HepG2 (cell line): ENCODE data around the gene SLBP. TPM values are rescaled to one million over a fixed set of nuclear protein-coding genes. Genes with fewer than 3 reads are reported as not detected.
A peak's percentile ranks its signal among the peaks of the same experiment; 100 is the strongest.

Experiments used
- ATAC-seq: fragments of 200-7000 bp; cut with Tn5 transposase; 3 replicates; pipeline ENCODE4 v1.9.1; 2020; ENCODE audit warnings: mild to moderate bottlenecking, moderate library complexity
- BruUV-seq: library from RNA; stranded (reverse); fragments of 400-500 nt; replicated peaks from 2 replicates; lab custom pipeline; 2021; lab: Mats Ljungman, UMichigan
- CTCF ChIA-PET: fragments of 300-600 bp; formaldehyde crosslinking; extraction: SDS; loops from one replicate; lab custom pipeline; 2021; ENCODE audit warnings: low total read pairs, inconsistent platforms, low intra/inter-chr PET ratio; lab: Yijun Ruan, JAX
- POLR2A ChIA-PET: fragments of 350-600 bp; sonication (Branson Sonifier 250); formaldehyde crosslinking; loops from one replicate; lab custom pipeline; 2020; ENCODE audit warnings: antibody characterized with exemption, inconsistent platforms; lab: Yijun Ruan, JAX
- DNase-seq: peaks from one replicate; pipeline ENCODE4 v3.0.0-alpha.2; 2015; ENCODE audit warnings: low spot score
- FAIRE-seq: peaks from 3 replicates; lab custom pipeline; 2011; peaks lifted over from hg19 to GRCh38; lab: Jason Lieb, UNC
- H2AFZ ChIP-seq: one replicate; pipeline ENCODE4 v1.6.1; 2011; ENCODE audit warnings: low read length, inconsistent platforms
- H3K27ac ChIP-seq: fragments of 300-600 bp; 3 replicates; pipeline ENCODE4 v1.8.0; 2011; ENCODE audit warnings: mixed run types, mild to moderate bottlenecking, mixed read lengths, low read length, inconsistent platforms; ENCODE audit not compliant: insufficient read depth; ENCODE audit errors: extremely low read length
- H3K27me3 ChIP-seq, 2 experiments: fragments of 200-600 bp in 1 of 2; 2 replicates in 1 of 2; 3 replicates in 1 of 2; pipeline versions ENCODE4 v1.6.0 to v1.8.0; 2011; ENCODE audit warnings: low read length in 2 of 2, mild to moderate bottlenecking in 2 of 2, moderate library complexity in 2 of 2, inconsistent platforms in 1 of 2; ENCODE audit not compliant: insufficient read depth in 2 of 2, control insufficient read depth in 1 of 2
- H3K36me3 ChIP-seq, 2 experiments: fragments of 200-600 bp in 1 of 2; replicated peaks in 1 of 2; 2 replicates in 1 of 2; 3 replicates in 1 of 2; pipeline versions ENCODE4 v1.5.1 to v1.8.0; 2011; ENCODE audit warnings: low read length in 2 of 2, inconsistent platforms in 1 of 2; ENCODE audit not compliant: insufficient read depth in 2 of 2, control insufficient read depth in 1 of 2
- H3K4me1 ChIP-seq: 2 replicates; pipeline ENCODE4 v1.5.1; 2012; ENCODE audit warnings: low read length, inconsistent platforms; ENCODE audit not compliant: insufficient read depth
- H3K4me2 ChIP-seq: 2 replicates; pipeline ENCODE4 v1.6.0; 2011; ENCODE audit warnings: low read depth, low read length, inconsistent platforms
- H3K4me3 ChIP-seq, 3 experiments: fragments of 200-600 bp in 1 of 3; sonication (generic), shearing (Covaris generic) in 1 of 3; replicated peaks in 1 of 3; 2 replicates each; pipeline ENCODE4 v1.5.1; 2011 to 2016; ENCODE audit warnings: low read length in 3 of 3, inconsistent platforms in 2 of 3, low read depth in 2 of 3, mild to moderate bottlenecking in 2 of 3, control low read depth in 1 of 3, mixed read lengths in 1 of 3; ENCODE audit not compliant: insufficient read depth in 1 of 3
- H3K79me2 ChIP-seq: one replicate; pipeline ENCODE4 v1.6.1; 2011; ENCODE audit warnings: low read length, inconsistent platforms; ENCODE audit not compliant: insufficient read depth
- H3K9ac ChIP-seq: 2 replicates; pipeline ENCODE4 v1.6.0; 2011; ENCODE audit warnings: mild to moderate bottlenecking, low read depth, low read length, inconsistent platforms; ENCODE audit not compliant: insufficient read depth
- H3K9me3 ChIP-seq: 2 replicates; pipeline ENCODE4 v1.5.1; 2012; ENCODE audit warnings: mild to moderate bottlenecking, low read length
- H4K20me1 ChIP-seq: 2 replicates; pipeline ENCODE4 v1.6.0; 2011; ENCODE audit warnings: inconsistent platforms, mild to moderate bottlenecking, low read length, moderate library complexity; ENCODE audit not compliant: insufficient read depth
- AGO1 ChIP-seq: fragments of 200-400 bp; formaldehyde crosslinking; IDR thresholded peaks from 2 replicates; pipeline ENCODE4 v1.6.1; 2017; ENCODE audit warnings: mild to moderate bottlenecking, low read depth, low read length, moderate library complexity; ENCODE audit not compliant: poor library complexity, severe bottlenecking
- ARNTL ChIP-seq: sonication (generic); formaldehyde crosslinking; IDR thresholded peaks from 2 replicates; pipeline ENCODE4 v1.4.0; 2020; ENCODE audit warnings: mild to moderate bottlenecking, missing genetic modification reagents
- ATF7-NPFF ChIP-seq: sonication (generic); formaldehyde crosslinking; IDR thresholded peaks from 2 replicates; pipeline ENCODE4 v1.8.1; 2023; ENCODE audit warnings: mild to moderate bottlenecking, low read depth, missing genetic modification reagents, moderate library complexity
- ATM ChIP-seq: fragments of 450-650 bp; IDR thresholded peaks from 2 replicates; pipeline ENCODE4 v1.7.1; 2017; ENCODE audit warnings: mild to moderate bottlenecking, borderline replicate concordance
- CENPT ChIP-seq: sonication (generic); formaldehyde crosslinking; IDR thresholded peaks from 2 replicates; pipeline ENCODE4 v1.8.0; 2022; ENCODE audit warnings: low read depth, mild to moderate bottlenecking, moderate library complexity, missing genetic modification reagents
- PAX8 ChIP-seq: sonication (generic); formaldehyde crosslinking; IDR thresholded peaks from 2 replicates; pipeline ENCODE4 v1.8.0; 2022; ENCODE audit warnings: mild to moderate bottlenecking, missing genetic modification reagents, borderline replicate concordance
- PHF5A ChIP-seq: IDR thresholded peaks from one replicate; pipeline ENCODE4 v1.6.1; 2018; ENCODE audit warnings: low read depth, missing genetic modification reagents; ENCODE audit not compliant: unreplicated experiment
- POLR2A ChIP-seq, 2 experiments: IDR thresholded peaks; 2 replicates each; pipeline ENCODE4 v1.6.1; 2011; ENCODE audit warnings: low read depth in 2 of 2, low read length in 2 of 2, mild to moderate bottlenecking in 1 of 2, moderate library complexity in 1 of 2; ENCODE audit not compliant: insufficient read depth in 1 of 2
- PRPF4 ChIP-seq: fragments of 200-400 bp; formaldehyde crosslinking; IDR thresholded peaks from 2 replicates; pipeline ENCODE4 v1.6.1; 2016; ENCODE audit warnings: low read length, low read depth; ENCODE audit not compliant: poor library complexity, severe bottlenecking
- RBFOX2 ChIP-seq: fragments of 200-400 bp; formaldehyde crosslinking; IDR thresholded peaks from 2 replicates; pipeline ENCODE4 v1.6.1; 2017; ENCODE audit warnings: low read depth, mild to moderate bottlenecking, low read length
- SP1 ChIP-seq, 2 experiments: fragments of 450-650 bp in 1 of 2; sonication (generic) in 1 of 2; formaldehyde crosslinking in 1 of 2; IDR thresholded peaks; 2 replicates each; pipeline versions ENCODE4 v1.4.0 to v1.6.1; 2016 to 2020; ENCODE audit warnings: missing genetic modification reagents in 1 of 2
- ZBTB38 ChIP-seq: sonication (generic); formaldehyde crosslinking; IDR thresholded peaks from 2 replicates; pipeline ENCODE4 v1.5.1; 2020; ENCODE audit warnings: mild to moderate bottlenecking, missing genetic modification reagents
- ZBTB4 ChIP-seq: sonication (generic); formaldehyde crosslinking; IDR thresholded peaks from 2 replicates; pipeline ENCODE4 v1.4.0; 2020; ENCODE audit warnings: missing genetic modification reagents, mild to moderate bottlenecking, borderline replicate concordance
- ZNF768 ChIP-seq: sonication (generic); formaldehyde crosslinking; IDR thresholded peaks from 2 replicates; pipeline ENCODE4 v1.4.0; 2020; ENCODE audit warnings: missing genetic modification reagents
- WGBS: methylation state at CpG from one replicate; pipeline ENCODE4 v1.1.6; 2017; ENCODE audit warnings: low lambda C conversion rate; 5-methylcytosine and 5-hydroxymethylcytosine counted together
- in situ Hi-C: cut with HindIII; loops from 2 replicates; pipeline ENCODE4 v1.10.0; 2017; ENCODE audit warnings: low pct_unique_long_range_greater_than_20kb; ENCODE audit not compliant: extremely low pct_ligation_motif_present
- intact Hi-C: fragments of 100-400 bp; cut with micrococcal nuclease; formaldehyde crosslinking; loops from one replicate; pipeline ENCODE4 v1.10.0; 2022; ENCODE audit not compliant: unreplicated experiment
- polyA plus RNA-seq, 8 experiments: library from polyadenylated mRNA; depleted of rRNA in 3 of 8; stranded (reverse) in 7 of 8; unstranded in 1 of 8; fragments of >200 nt; fragmentation: Illumina TruSeq in 4 of 8; extraction: Trizol in 4 of 8; gene quantifications; 2 replicates each; pipeline versions ENCODE4 v1.2.1 to v1.2.3, GENCODE V29; 2011 to 2016; ENCODE audit warnings: low read depth in 4 of 8, missing spikeins in 1 of 8, mixed read lengths in 1 of 8; ENCODE audit not compliant: insufficient read depth in 1 of 8
- total RNA-seq, 5 experiments: library from RNA; depleted of rRNA; stranded (reverse); fragments of >200 nt; fragmentation: Illumina TruSeq; extraction: Trizol; gene quantifications; 2 replicates each; pipeline ENCODE4 v1.2.3, GENCODE V29; 2016; ENCODE audit warnings: low read depth in 1 of 5

The SLBP gene
- total and polyA plus RNA-seq, 2 of the 13 experiments (the other 11 are each of a cell fraction or from before 2014, with no cell fraction given) = 43.9 to 104 TPM

- DNase-seq (no peak), FAIRE-seq (no peak), ATAC-seq (peak; percentile 36)
- no TSS peak for BruUV-seq
- no peak overlapping the region for H3K27ac ChIP-seq
- TF ChIP-seq ZBTB4 (CRISPR knock-in tag) (peak; percentile 49; the same call in 1 of the 2 replicates), ZBTB38 (peak; percentile 89), AGO1 (peak; percentile 14), ZNF768 (CRISPR knock-in tag) (peak; percentile 79), CENPT (CRISPR knock-in tag) (0 out of 2 replicates have a peak, but pooled peaks have one; percentile 3), PHF5A (CRISPR knock-in tag) (no peak), ARNTL (CRISPR knock-in tag) (no peak), PRPF4 (peak; percentile 17), SP1 (IDR thresholded peaks at IDR 0.05) (no peak), SP1 (CRISPR knock-in tag; IDR thresholded peaks at IDR 0.05) (peak; percentile 50), PAX8 (CRISPR knock-in tag) (0 out of 2 replicates have a peak, but pooled peaks have one; percentile 31), ATF7-NPFF (CRISPR knock-in tag) (0 out of 2 replicates have a peak, but pooled peaks have one; percentile 36), RBFOX2 (0 out of 2 replicates have a peak, but pooled peaks have one; percentile 47), ATM (no peak), POLR2A (IDR thresholded peaks at IDR 0.05; ENCODE audit: insufficient read depth in 1 of 2, low read depth in 2 of 2, low read length in 2 of 2) (peak in 1 of 2 experiments; percentile 34; a peak in 1 of 4 replicates)
- no peaks in the 10 kb centered on the region for H3K27me3 ChIP-seq
- H3K4me3 ChIP-seq = no peak overlapping the region; a peak in 1 of 6 replicates
- CTCF ChIA-PET = no interaction called here
- intact Hi-C loops (no loop called here), in situ Hi-C loops (no loop called here)
- no peaks in the 10 kb centered on the region for H3K79me2 ChIP-seq
- no peaks in the 10 kb centered on the region for H4K20me1 ChIP-seq
- peaks cover 39% of the 10 kb centered on the region for H3K4me1 ChIP-seq
- 89% methylated on average over 7 of the region's 66 CpGs for WGBS
- H3K36me3 ChIP-seq = no peaks in the 10 kb centered on the region
- H3K9me3 ChIP-seq = no peaks in the 10 kb centered on the region
- POLR2A ChIA-PET = no interaction called here
- no peak overlapping the region for H2AFZ ChIP-seq
- H3K9ac ChIP-seq = no peak overlapping the region
- H3K4me2 ChIP-seq = peak overlapping the region; percentile 20; the same call in 1 of the 2 replicates
Observed at GRCh38 chr4:1684506-1685234, 27.4 kb downstream of the SLBP start.
